NCI-H1436 (cell line): ENCODE data around the gene AQP5.

Experiments used
- DNase-seq: peaks from one replicate; lab custom pipeline; 2025; lab: John Stamatoyannopoulos, UW

Gene AQP5

GRCh38 chr12:49932533-49933130 lies 29.0 kb upstream of the AQP5 start:
- DNase-seq: no peak

- no peak for DNase-seq
These were observed 27.9 kb upstream of the AQP5 start for GRCh38 chr12:49933796-49934195.

- DNase-seq: no peak
These were observed 27.2 kb upstream of the AQP5 start for GRCh38 chr12:49934505-49934904.

- no peak for DNase-seq
These were observed 24.7 kb upstream of the AQP5 start for GRCh38 chr12:49936925-49937324.

- DNase-seq: no peak
These were observed 23.9 kb upstream of the AQP5 start for GRCh38 chr12:49937639-49938300.

- no peak for DNase-seq
These were observed 22.4 kb upstream of the AQP5 start for GRCh38 chr12:49939307-49939706.

- no peak for DNase-seq
These were observed 22.0 kb upstream of the AQP5 start for GRCh38 chr12:49939707-49940106.

GRCh38 chr12:49941556-49942511 lies 19.8 kb upstream of the AQP5 start:
- no peak for DNase-seq

- no peak for DNase-seq
These were observed 19.2 kb upstream of the AQP5 start for GRCh38 chr12:49942512-49942893.

GRCh38 chr12:49942921-49943624 lies 18.6 kb upstream of the AQP5 start:
- no peak for DNase-seq

- DNase-seq: no peak
These were observed 18.1 kb upstream of the AQP5 start for GRCh38 chr12:49943625-49943960.

- DNase-seq: no peak
These were observed 17.6 kb upstream of the AQP5 start for GRCh38 chr12:49944046-49944445.

GRCh38 chr12:49944718-49945117 lies 17.0 kb upstream of the AQP5 start:
- no peak for DNase-seq

GRCh38 chr12:49945394-49946080 lies 16.1 kb upstream of the AQP5 start:
- DNase-seq: no peak

GRCh38 chr12:49946086-49946485 lies 15.6 kb upstream of the AQP5 start:
- no peak for DNase-seq

- peak; percentile 9 for DNase-seq
These were observed 15.2 kb upstream of the AQP5 start for GRCh38 chr12:49946497-49946896.

- no peak for DNase-seq
These were observed 14.0 kb upstream of the AQP5 start for GRCh38 chr12:49947593-49948226.

GRCh38 chr12:49948866-49949845 lies 12.5 kb upstream of the AQP5 start:
- DNase-seq: no peak

- DNase-seq: no peak
These were observed 11.8 kb upstream of the AQP5 start for GRCh38 chr12:49949866-49950265.
